ENCODE results near the gene ATXN10. TPM values are rescaled to one million over a fixed set of nuclear protein-coding genes. Genes with fewer than 3 reads are reported as not detected.

Gene ATXN10
- total and polyA plus RNA-seq, 2 of the 8 experiments (the other 6 are each of a cell fraction or from before 2014, with no cell fraction given) = 134 to 210 TPM

GRCh38 chr22:45707605-45708004 is 36.0 kb downstream of the ATXN10 start:
- ChIA-PET POLR2A (ENCODE audit: partially characterized antibody) (no interaction called here), CTCF (ENCODE audit: partially characterized antibody) (no interaction called here)
- no peak for DNase-seq (ENCODE audit: low read depth in 1 of 2, low spot score in 2 of 2)
- Histone ChIP-seq H3K4me3 (ENCODE audit: extremely low read depth in 1 of 4, insufficient read depth in 2 of 4, low read depth in 3 of 4, low read length in 4 of 4) (no peak overlapping the region), H4K8ac (ENCODE audit: extremely low read depth, insufficient read depth, low read length) (no peak overlapping the region), H3K18ac (ENCODE audit: extremely low read depth, low read length) (no peak overlapping the region), H4K20me1 (replicated peaks in 1 of 2; ENCODE audit: control insufficient read depth in 1 of 2, insufficient read depth in 2 of 2, low read length in 2 of 2) (peaks cover 6% of the 10 kb centered on the region in 2 experiments), H3K4me1 (replicated peaks in 1 of 4; ENCODE audit: control insufficient read depth in 3 of 4, insufficient read depth in 4 of 4, low read length in 3 of 4) (peaks cover 0 to 5% (median 0%) of the 10 kb centered on the region in 4 experiments; a peak in 1 of 7 replicates), H3K36me3 (ENCODE audit: control insufficient read depth in 2 of 4, insufficient read depth in 4 of 4, low read length in 3 of 4) (peaks cover 3 to 17% (median 7%) of the 10 kb centered on the region in 4 experiments; a peak in 5 of 8 replicates), H3K14ac (ENCODE audit: insufficient read length) (no peak overlapping the region), H3K79me1 (ENCODE audit: low read depth, low read length) (peaks cover 8% of the 10 kb centered on the region; the same call in 1 of the 2 replicates), H3K23me2 (ENCODE audit: low read depth, low read length) (no peaks in the 10 kb centered on the region), H2AK5ac (ENCODE audit: low read depth, low read length) (no peak overlapping the region), H3K23ac (ENCODE audit: insufficient read length) (no peak overlapping the region), H3K27ac (ENCODE audit: low read depth, low read length) (no peak overlapping the region), H2BK12ac (ENCODE audit: low read depth, low read length) (no peak overlapping the region), H3K27me3 (replicated peaks in 1 of 4; ENCODE audit: control insufficient read depth in 3 of 4, extremely low read depth in 1 of 4, insufficient read depth in 3 of 4, low read length in 3 of 4) (no peaks in the 10 kb centered on the region), H3K79me2 (ENCODE audit: control insufficient read depth in 1 of 2, insufficient read depth in 2 of 2, low read length in 2 of 2) (peaks cover 0 to 29% of the 10 kb centered on the region in 2 experiments; a peak in 1 of 4 replicates), H3K4me2 (ENCODE audit: insufficient read depth in 1 of 2, low read depth in 2 of 2, low read length in 2 of 2) (no peak overlapping the region), H3K9ac (replicated peaks in 1 of 4; ENCODE audit: extremely low read depth in 1 of 4, low read depth in 3 of 4, low read length in 3 of 4) (no peak overlapping the region), H2BK20ac (ENCODE audit: low read length) (no peak overlapping the region), H3K4ac (replicated peaks; ENCODE audit: insufficient read length, low read depth, low read length) (no peak overlapping the region), H3K9me3 (ENCODE audit: insufficient read depth in 2 of 2, low read depth in 1 of 2, low read length in 1 of 2) (no peaks in the 10 kb centered on the region), H2BK15ac (ENCODE audit: low read length) (no peak overlapping the region), H4K91ac (replicated peaks; ENCODE audit: insufficient read length, low read length) (no peak overlapping the region), H3K56ac (replicated peaks; ENCODE audit: insufficient read length, low read depth, low read length) (no peak overlapping the region), H2AFZ (ENCODE audit: low read length) (no peak overlapping the region), H2BK5ac (ENCODE audit: low read depth, low read length) (no peak overlapping the region), H4K5ac (ENCODE audit: insufficient read length, low read depth, low read length) (no peak overlapping the region), H2BK120ac (replicated peaks; ENCODE audit: low read depth, low read length) (no peak overlapping the region)
- 85% methylated on average over 2 of the region's 2 CpGs; no CpG with 5 or more reads in 1 of the 2 experiments for WGBS, 2 experiments (ENCODE audit: extremely low coverage in 1 of 2, insufficient coverage in 1 of 2, insufficient read length in 1 of 2, insufficient replicate concordance in 2 of 2, low coverage in 1 of 2, low lambda C conversion rate in 2 of 2, missing lambda C conversion rate in 1 of 2)
- no peak for FAIRE-seq
- TF ChIP-seq CREB1 (IDR thresholded peaks at IDR 0.05) (no peak), JUND (IDR thresholded peaks at IDR 0.05; ENCODE audit: low read length) (no peak), E2F6 (IDR thresholded peaks at IDR 0.05) (no peak)

All from H1 (cell line).